Head of caudate nucleus (tissue), 42 donors: ENCODE results near the gene RAB44.
"Not testable (repeated sequence)": the region's sequence is repeated elsewhere in the genome, so short reads cannot be mapped to it uniquely, and the experiment has no call there.

Experiments
- DNase-seq, 42 donors: peaks; one replicate each; pipeline versions ENCODE4 v3.0.0 to v3.0.0-alpha.2; 2020 to 2021; ENCODE audit warnings: mixed read lengths in 7 of 42
- intact Hi-C: fragments of 100-400 bp; cut with DNase I; formaldehyde crosslinking; loops from one replicate; pipeline ENCODE4 v1.15.0; 2022

RAB44 gene

GRCh38 chr6:36700071-36700812 is 2.6 kb downstream of the RAB44 start:
- intact Hi-C loops: no loop called here
- DNase-seq: no peak

GRCh38 chr6:36700831-36701230 is 3.2 kb downstream of the RAB44 start:
- intact Hi-C loops: no loop called here
- no peak for DNase-seq

- peak in 1 of 42 donors; percentile 2 for DNase-seq
- intact Hi-C loops: no loop called here
Measured at GRCh38 chr6:36701401-36701991, 3.9 kb downstream of the RAB44 start.

GRCh38 chr6:36702656-36703055 is 5.0 kb downstream of the RAB44 start:
- intact Hi-C loops: no loop called here
- no peak for DNase-seq

GRCh38 chr6:36703081-36703606 is 5.5 kb downstream of the RAB44 start:
- no peak for DNase-seq
- intact Hi-C loops: no loop called here

- intact Hi-C loops: no loop called here
- no peak for DNase-seq
Measured at GRCh38 chr6:36703982-36704381, 6.4 kb downstream of the RAB44 start.

- intact Hi-C loops, DNase-seq: not testable (repeated sequence)
Measured at GRCh38 chr6:36704961-36705577, 7.4 kb downstream of the RAB44 start.

- no peak for DNase-seq
- intact Hi-C loops: no loop called here
Measured at GRCh38 chr6:36706339-36706738, 8.7 kb downstream of the RAB44 start.

- intact Hi-C loops: no loop called here
Measured at GRCh38 chr6:36712816-36713215, 15.2 kb downstream of the RAB44 start.

GRCh38 chr6:36713846-36714245 is 16.2 kb downstream of the RAB44 start:
- DNase-seq: no peak
- intact Hi-C loops: no loop called here

More at GRCh38 chr6:36712816-36713215, 15.2 kb downstream of the RAB44 start:
- peak in 1 of 42 donors; percentile 4 for DNase-seq

- intact Hi-C loops: no loop called here
- no peak for DNase-seq
Measured at GRCh38 chr6:36714511-36714910, 16.9 kb downstream of the RAB44 start.

GRCh38 chr6:36715469-36715868 is 17.8 kb downstream of the RAB44 start:
- no peak for DNase-seq
- intact Hi-C loops: no loop called here

GRCh38 chr6:36716476-36717093 is 19.0 kb downstream of the RAB44 start:
- DNase-seq: no peak
- intact Hi-C loops: no loop called here

- DNase-seq: peak in 1 of 42 donors; percentile 17
- intact Hi-C loops: no loop called here
Measured at GRCh38 chr6:36717231-36717825, 19.7 kb downstream of the RAB44 start.

- no peak for DNase-seq
- intact Hi-C loops: no loop called here
Measured at GRCh38 chr6:36717871-36718540, 20.4 kb downstream of the RAB44 start.

- intact Hi-C loops: no loop called here
- no peak for DNase-seq
Measured at GRCh38 chr6:36718560-36718959, 20.9 kb downstream of the RAB44 start.

GRCh38 chr6:36719126-36719525 is 21.5 kb downstream of the RAB44 start:
- peak in 1 of 42 donors; percentile 14 for DNase-seq
- intact Hi-C loops: no loop called here

GRCh38 chr6:36720251-36721141 is 22.9 kb downstream of the RAB44 start:
- DNase-seq: peak in 1 of 42 donors; percentile 3
- intact Hi-C loops: no loop called here
